Aorta (tissue), 5 donors: Measurements from ENCODE around the gene TSPAN16. TPM values are rescaled to one million over a fixed set of nuclear protein-coding genes. Genes with fewer than 3 reads are reported as not detected.

Source experiments
- ATAC-seq: fragments of 200-7000 bp; cut with Tn5 transposase; one replicate; pipeline ENCODE4 v1.9.1; 2022; ENCODE audit warnings: moderate library complexity; ENCODE audit not compliant: low FRiP score
- DNase-seq, 2 donors: peaks; one replicate each; pipeline ENCODE4 v3.0.0-alpha.2; 2020
- H3K27ac ChIP-seq, 2 donors: one replicate each; pipeline ENCODE4 v1.5.1; 2013; ENCODE audit warnings: low read length in 2 of 2, mild to moderate bottlenecking in 2 of 2, moderate library complexity in 2 of 2, control low read depth in 1 of 2, inconsistent platforms in 1 of 2, low read depth in 1 of 2
- H3K27me3 ChIP-seq, 2 donors: one replicate each; pipeline ENCODE4 v1.6.1; 2013; ENCODE audit warnings: control low read depth in 1 of 2, low read length in 1 of 2, mild to moderate bottlenecking in 1 of 2, moderate library complexity in 1 of 2; ENCODE audit not compliant: insufficient read depth in 2 of 2, control insufficient read depth in 1 of 2
- H3K36me3 ChIP-seq, 2 donors: one replicate each; pipeline ENCODE4 v1.6.1; 2013; ENCODE audit warnings: control low read depth in 1 of 2, low read length in 1 of 2, mild to moderate bottlenecking in 1 of 2; ENCODE audit not compliant: insufficient read depth in 2 of 2, control insufficient read depth in 1 of 2
- H3K4me1 ChIP-seq, 2 donors: one replicate each; pipeline ENCODE4 v1.6.1; 2013; ENCODE audit warnings: low read length in 2 of 2, control low read depth in 1 of 2, mild to moderate bottlenecking in 1 of 2, moderate library complexity in 1 of 2; ENCODE audit not compliant: insufficient read depth in 2 of 2, control insufficient read depth in 1 of 2
- H3K4me3 ChIP-seq, 2 donors: one replicate each; pipeline ENCODE4 v1.5.1; 2013; ENCODE audit warnings: low read length in 2 of 2, control low read depth in 1 of 2, mild to moderate bottlenecking in 1 of 2
- H3K9me3 ChIP-seq: one replicate; pipeline ENCODE4 v1.6.1; 2013; ENCODE audit warnings: mild to moderate bottlenecking, low read length; ENCODE audit not compliant: control insufficient read depth
- WGBS, 2 donors: extraction: QIAGEN DNeasy Blood & Tissue Kit; methylation state at CpG; one replicate each; pipeline ENCODE4 v1.1.7; 2013; 5-methylcytosine and 5-hydroxymethylcytosine counted together
- intact Hi-C, 2 donors: fragments of 100-400 bp; cut with DNase I; formaldehyde crosslinking; loops; one replicate each; pipeline versions ENCODE4 v1.14.2 to v1.15.0; 2022
- long read RNA-seq, 2 donors: library from polyadenylated mRNA; unstranded; transcript quantifications; one replicate each; pipeline ENCODE4 v2.0.0, GENCODE V29; 2020 to 2021
- polyA plus RNA-seq, 2 donors: library from polyadenylated mRNA; stranded (reverse); fragments of 200-250 nt; gene quantifications; one replicate each; pipeline ENCODE4 v1.2.3, GENCODE V29; 2013
- total RNA-seq, 2 donors: library from RNA; stranded (reverse); fragmentation: NEBNext Ultra II Directional; extraction: Animal tissue kit (Norgen Biotek cat#: 25700); gene quantifications; one replicate each; pipeline ENCODE4 v1.2.1, GENCODE V29; 2021
- donor health status: healthy with polysubstance abuse.
- donor health status: Bipolar disorder and iron deficiency.
- donor health status: DM: no; HTN: no; CAD: no.
- donor health status: DM: no; HTN: no; CAD: no.
- donor health status: DM: yes; HTN: yes; CAD: no.

Gene TSPAN16
- total RNA-seq: not detected
- polyA plus RNA-seq: not detected
- long read RNA-seq, donor 1, partial matches to known transcripts: 0 of 18 reads
- long read RNA-seq, donor 1, other reads (novel, unspliced or antisense): 18 of 18 reads
- long read RNA-seq, donor 2, partial matches to known transcripts: 0 of 11 reads
- long read RNA-seq, donor 2, other reads (novel, unspliced or antisense): 11 of 11 reads

- no peak within 1 kb of the TSS for H3K4me3 ChIP-seq
Measured at GRCh38 chr19:11295665-11296245, at the start of gene TSPAN16. TSPAN16 (plus strand) TSS chr19:11296160; CDS start chr19:11296298, 138 bp downstream.

DNA sequence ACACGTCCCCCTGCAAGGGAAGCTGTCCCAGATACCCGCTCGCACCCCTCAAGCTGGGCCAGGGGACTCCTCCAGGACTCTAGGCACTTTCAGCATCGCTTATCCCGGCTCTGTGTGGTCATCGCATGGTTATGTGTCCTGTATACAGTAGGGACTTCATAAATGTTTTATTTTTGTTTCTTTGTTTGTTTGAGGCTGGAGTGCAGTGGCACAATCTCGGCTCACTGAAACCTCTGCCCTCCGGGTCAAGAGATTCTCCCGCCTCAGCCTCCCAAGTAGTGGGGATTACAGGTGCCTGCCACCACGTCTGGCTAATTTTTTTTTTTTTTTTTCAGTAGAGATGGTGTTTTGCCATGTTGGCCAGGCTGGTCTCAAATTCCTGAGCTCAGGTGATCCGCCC lies 49.0 kb upstream of the TSPAN16 start:
- no peak for DNase-seq
- 89 to 92% methylated on average over 10 to 11 of the region's 11 CpGs for WGBS, 2 donors
- no peaks in the 10 kb centered on the region for H3K9me3 ChIP-seq
- no peaks in the 10 kb centered on the region for H3K4me1 ChIP-seq
- no peaks in the 10 kb centered on the region for H3K27me3 ChIP-seq
- no peaks in the 10 kb centered on the region for H3K36me3 ChIP-seq
- no peak for ATAC-seq
- intact Hi-C loops: no loop called here
- H3K4me3 ChIP-seq: no peak overlapping the region
- H3K27ac ChIP-seq: no peak overlapping the region

More at GRCh38 chr19:11295665-11296245, at the start of gene TSPAN16:
- intact Hi-C loops: loop anchor here in 1 of 2 donors (5.0 to 10.0 kb wide), 2 partner anchors 42 to 299 kb away; partner anchors contain the start of genes RAB3D and ZNF627
- Histone ChIP-seq H3K27me3 (no peaks in the 10 kb centered on the region), H3K9me3 (no peaks in the 10 kb centered on the region), H3K36me3 (no peaks in the 10 kb centered on the region), H3K4me1 (no peaks in the 10 kb centered on the region), H3K27ac (no peak within 1 kb of the TSS)
- ATAC-seq (no peak), DNase-seq (no peak)
- 81 to 92% methylated on average over 8 of the region's 8 CpGs for WGBS, 2 donors

DNA sequence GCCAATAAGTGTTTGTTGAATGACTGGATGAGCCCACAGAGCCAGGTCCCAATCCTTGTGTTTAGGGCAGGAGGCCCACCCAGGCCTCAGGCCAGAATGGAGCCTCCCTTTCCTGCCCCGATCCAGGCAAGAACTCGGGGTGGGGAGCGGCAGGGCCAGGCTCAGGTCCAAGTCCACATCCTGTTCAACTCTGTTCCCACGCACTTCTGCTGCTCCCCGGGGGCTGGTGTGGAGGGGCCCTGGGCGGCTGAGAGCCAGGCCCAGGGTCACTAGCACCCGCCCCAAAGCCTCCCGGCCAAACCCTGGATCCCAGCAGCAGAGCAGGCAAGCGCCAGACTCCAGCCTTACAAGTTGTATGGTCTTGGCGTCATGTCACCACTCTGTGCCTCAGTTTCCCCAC lies 48.6 kb upstream of the TSPAN16 start:
- DNase-seq (peak; percentile 83 to 87), ATAC-seq (peak; percentile 55)
- H3K4me3 ChIP-seq: no peak overlapping the region
- 8 to 17% methylated on average over 10 of the region's 10 CpGs for WGBS, 2 donors
- intact Hi-C loops: no loop called here
- no peaks in the 10 kb centered on the region for H3K9me3 ChIP-seq
- no peaks in the 10 kb centered on the region for H3K4me1 ChIP-seq
- H3K36me3 ChIP-seq: peaks cover 0 to 3% of the 10 kb centered on the region in 2 donors
- H3K27ac ChIP-seq: no peak overlapping the region
- H3K27me3 ChIP-seq: no peaks in the 10 kb centered on the region

GRCh38 chr19:11247934-11248333 lies 48.0 kb upstream of the TSPAN16 start:
- H3K4me1 ChIP-seq: no peaks in the 10 kb centered on the region
- no peak overlapping the region for H3K27ac ChIP-seq
- ATAC-seq (no peak), DNase-seq (no peak)
- H3K4me3 ChIP-seq: no peak overlapping the region
- H3K9me3 ChIP-seq: no peaks in the 10 kb centered on the region
- H3K36me3 ChIP-seq: peaks cover 0 to 5% of the 10 kb centered on the region in 2 donors
- intact Hi-C loops: no loop called here
- no peaks in the 10 kb centered on the region for H3K27me3 ChIP-seq
- WGBS, 2 donors: 69 to 78% methylated on average over 14 of the region's 14 CpGs

DNA sequence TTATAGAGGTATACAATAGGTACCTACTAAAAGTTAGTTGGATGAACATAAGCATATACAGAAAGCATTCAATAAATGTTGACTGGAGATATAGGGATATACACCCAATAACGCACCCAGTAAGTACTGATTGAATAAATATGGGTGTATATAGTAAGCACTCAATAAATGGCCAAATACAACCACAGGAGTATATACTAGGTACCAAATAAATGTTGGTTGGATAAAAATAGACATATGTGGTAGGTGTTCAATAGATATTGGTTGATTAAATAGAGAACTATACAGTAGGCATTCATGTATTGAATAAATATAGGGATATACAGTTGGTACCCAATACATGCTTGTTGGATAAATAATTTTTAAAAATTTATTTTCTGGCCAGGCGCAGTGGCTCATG lies 47.1 kb upstream of the TSPAN16 start:
- WGBS, 2 donors: 97 to 100% methylated on average over 2 of the region's 2 CpGs
- DNase-seq: no peak

GRCh38 chr19:11251217-11251616 lies 44.7 kb upstream of the TSPAN16 start:
- Histone ChIP-seq H3K36me3 (peaks cover 0 to 5% of the 10 kb centered on the region in 2 donors), H3K4me3 (no peak overlapping the region), H3K4me1 (no peaks in the 10 kb centered on the region), H3K9me3 (no peaks in the 10 kb centered on the region), H3K27ac (no peak overlapping the region), H3K27me3 (no peaks in the 10 kb centered on the region)
- 95 to 98% methylated on average over 4 of the region's 4 CpGs for WGBS, 2 donors
- intact Hi-C loops: no loop called here
- DNase-seq (no peak), ATAC-seq (no peak)

More for the DNA sequence above, 47.1 kb upstream of the TSPAN16 start:
- no peak overlapping the region for H3K4me3 ChIP-seq
- no peak overlapping the region for H3K27ac ChIP-seq
- intact Hi-C loops: no loop called here
- ATAC-seq: no peak
- no peaks in the 10 kb centered on the region for H3K27me3 ChIP-seq
- H3K36me3 ChIP-seq: peaks cover 0 to 5% of the 10 kb centered on the region in 2 donors
- H3K4me1 ChIP-seq: no peaks in the 10 kb centered on the region
- no peaks in the 10 kb centered on the region for H3K9me3 ChIP-seq

DNA sequence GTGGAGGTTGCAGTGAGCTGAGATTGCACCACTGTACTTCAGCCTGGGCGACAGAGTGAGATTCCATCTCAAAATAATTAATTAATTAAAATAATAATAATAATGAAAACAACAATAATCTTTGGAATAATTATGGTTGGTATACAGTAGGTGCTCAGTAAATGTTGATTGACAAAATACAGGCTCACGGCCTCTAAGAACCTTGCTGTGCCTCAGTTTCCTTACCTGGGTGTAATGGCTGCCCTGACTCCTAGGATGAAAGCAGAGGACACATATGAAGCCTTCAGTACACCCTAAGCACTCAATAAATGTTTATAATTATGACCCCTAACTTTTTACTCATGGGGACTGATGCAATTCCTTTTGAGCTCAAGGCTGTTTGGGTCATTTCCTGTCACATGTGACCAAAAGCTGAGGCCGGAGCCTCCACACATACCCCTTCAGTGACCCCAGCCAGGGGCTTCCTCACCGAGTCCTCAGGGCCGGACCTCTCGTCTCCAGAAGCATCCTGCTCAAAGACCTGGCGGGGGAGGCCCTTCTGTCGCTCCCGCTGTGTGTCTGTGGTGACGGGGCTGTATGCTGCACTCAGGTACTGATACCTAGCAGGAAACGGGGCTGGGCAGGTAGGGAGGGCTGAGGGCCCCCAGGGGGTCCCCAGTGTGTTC lies 44.2 kb upstream of the TSPAN16 start:
- H3K4me3 ChIP-seq: no peak overlapping the region
- no peaks in the 10 kb centered on the region for H3K4me1 ChIP-seq
- H3K36me3 ChIP-seq: peaks cover 0 to 5% of the 10 kb centered on the region in 2 donors
- intact Hi-C loops: no loop called here
- H3K27me3 ChIP-seq: no peaks in the 10 kb centered on the region
- WGBS, 2 donors: 91% methylated on average over 11 of the region's 11 CpGs
- no peaks in the 10 kb centered on the region for H3K9me3 ChIP-seq
- ATAC-seq (no peak), DNase-seq (no peak)
- H3K27ac ChIP-seq: no peak overlapping the region

DNA sequence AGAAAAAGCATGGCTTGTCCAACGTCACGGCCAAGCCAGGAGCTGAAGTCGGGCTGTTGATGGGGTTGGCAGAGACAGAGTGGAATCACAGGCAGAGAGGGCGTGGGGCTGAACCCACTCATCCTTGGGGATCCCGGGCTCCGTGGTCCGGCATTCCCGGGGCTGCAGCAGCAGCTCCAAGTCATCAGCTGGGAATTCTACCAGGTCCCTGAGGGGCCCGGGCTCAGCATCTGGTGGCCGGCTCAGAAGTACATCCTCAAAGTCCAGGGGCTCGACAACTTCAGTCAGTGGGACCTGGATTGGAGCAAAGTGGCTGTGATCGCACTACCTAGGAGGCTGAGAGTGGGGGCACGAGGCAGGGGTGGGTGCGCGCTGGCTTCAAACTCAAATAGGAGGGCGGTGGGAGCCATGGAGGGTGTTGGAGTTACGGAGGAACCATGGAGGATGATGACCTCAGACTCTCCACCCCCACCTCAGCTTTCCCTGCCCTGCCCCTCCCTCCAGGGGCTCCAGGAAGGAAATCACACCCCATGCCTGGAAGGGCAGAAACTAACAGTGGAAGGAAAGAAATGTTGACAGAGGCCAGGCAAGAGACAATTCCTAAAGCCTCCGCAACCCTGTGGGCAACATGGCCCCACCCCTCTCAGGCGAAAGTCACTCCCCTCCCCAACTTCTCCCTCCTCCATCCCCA lies 43.1 kb upstream of the TSPAN16 start:
- Histone ChIP-seq H3K27me3 (no peaks in the 10 kb centered on the region), H3K9me3 (no peaks in the 10 kb centered on the region), H3K36me3 (peaks cover 0 to 5% of the 10 kb centered on the region in 2 donors), H3K27ac (no peak overlapping the region), H3K4me1 (no peaks in the 10 kb centered on the region), H3K4me3 (no peak overlapping the region)
- 88 to 90% methylated on average over 19 of the region's 19 CpGs for WGBS, 2 donors
- ATAC-seq (peak; percentile 26), DNase-seq (no peak)
- intact Hi-C loops: no loop called here
